GM12801 (cell line): ENCODE results near the gene ENO1.

Experiments
- CTCF ChIP-seq: IDR thresholded peaks from one replicate; pipeline ENCODE4 v1.5.1; 2011; ENCODE audit warnings: control low read depth; ENCODE audit not compliant: insufficient read length; ENCODE audit errors: extremely low read depth

ENO1 gene

GRCh38 chr1:8875216-8875861 is 3.1 kb downstream of the ENO1 start:
- no peak for TF ChIP-seq CTCF

DNA sequence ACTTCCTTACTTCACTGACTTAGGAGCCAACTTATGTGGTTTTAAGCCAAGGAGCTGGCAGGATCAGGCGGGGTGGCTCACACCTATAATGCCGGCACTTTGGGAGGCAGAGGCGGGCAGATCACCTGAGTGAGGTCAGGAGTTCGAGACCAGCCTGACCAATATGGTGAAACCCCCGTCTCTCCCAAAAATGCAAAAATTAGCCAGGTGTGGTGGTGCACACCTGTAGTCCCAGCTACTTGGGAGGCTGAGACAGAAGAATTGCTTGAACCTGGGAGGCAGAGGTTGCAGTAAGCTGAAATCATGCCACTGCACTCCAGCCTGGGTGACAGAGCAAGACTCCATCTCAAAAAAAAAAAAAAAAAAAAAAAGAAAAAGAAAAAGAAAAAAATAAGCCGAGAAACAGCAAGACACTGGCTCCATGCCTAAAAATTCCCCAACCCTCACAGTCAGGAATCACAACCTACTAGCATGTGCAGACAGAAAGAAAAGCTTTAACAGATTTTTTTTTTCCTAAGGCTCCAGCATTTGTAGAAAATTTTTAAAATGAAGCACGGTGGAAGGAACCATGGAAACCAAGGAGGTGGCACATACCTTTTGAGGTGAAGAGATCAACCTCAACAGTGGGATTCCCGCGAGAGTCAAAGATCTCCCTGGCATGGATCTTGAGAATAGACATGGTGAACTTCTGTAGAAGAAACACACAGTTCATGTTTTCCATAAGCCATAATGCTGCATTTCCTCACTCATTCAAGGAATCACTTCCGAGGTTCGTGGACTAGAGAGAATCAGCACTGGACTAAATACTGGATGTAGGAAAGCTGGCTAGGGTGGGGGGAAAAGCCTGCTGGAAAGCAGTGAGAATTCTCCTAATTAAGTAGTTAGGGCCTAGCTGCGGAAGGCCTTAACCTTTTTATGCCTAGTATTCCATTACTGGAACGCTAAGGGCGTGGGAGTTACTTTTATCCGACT is 4.0 kb downstream of the ENO1 start:
- no peak for TF ChIP-seq CTCF

GRCh38 chr1:8873506-8874229 is 4.8 kb downstream of the ENO1 start:
- no peak for TF ChIP-seq CTCF

DNA sequence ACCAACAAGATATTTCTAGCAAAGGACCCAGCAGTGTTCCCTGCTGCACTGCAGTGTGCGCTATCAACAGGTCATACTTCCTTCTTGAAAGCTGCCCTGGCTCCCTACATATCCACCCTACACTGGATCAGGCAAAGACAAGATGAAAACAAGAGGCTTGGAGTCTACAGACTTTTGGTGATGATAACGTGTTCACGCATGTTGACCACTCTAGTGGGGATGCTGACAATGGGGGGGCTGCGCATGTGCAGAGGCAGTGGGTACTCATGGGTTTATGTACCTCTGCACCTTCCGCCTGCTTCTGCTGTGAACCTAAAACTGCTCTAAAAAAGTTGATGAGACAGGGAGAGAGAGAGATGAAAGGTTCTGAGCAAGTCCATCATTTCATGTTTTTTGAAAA is 5.5 kb downstream of the ENO1 start:
- no peak for TF ChIP-seq CTCF

DNA sequence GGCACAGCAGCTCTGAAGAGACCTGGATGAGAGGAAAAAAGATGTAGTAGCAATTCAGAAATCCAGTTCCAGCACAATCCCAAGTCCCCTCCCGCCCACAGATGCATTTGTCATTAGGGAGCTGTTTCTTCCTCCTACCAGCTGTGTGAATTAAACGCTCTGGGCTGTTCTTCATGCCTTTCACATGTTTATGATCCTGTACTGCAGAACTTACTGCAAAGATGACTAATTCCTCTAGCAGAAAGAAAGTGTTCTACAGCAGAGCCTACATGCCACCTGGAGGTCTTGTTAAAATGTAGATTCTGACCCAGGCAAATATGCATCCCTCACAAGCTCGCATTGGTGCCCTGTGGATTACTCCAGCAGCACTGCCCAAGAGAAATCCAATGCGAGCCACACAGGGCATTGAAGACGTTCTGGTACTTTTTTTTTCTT is 6.5 kb downstream of the ENO1 start:
- no peak for TF ChIP-seq CTCF

DNA sequence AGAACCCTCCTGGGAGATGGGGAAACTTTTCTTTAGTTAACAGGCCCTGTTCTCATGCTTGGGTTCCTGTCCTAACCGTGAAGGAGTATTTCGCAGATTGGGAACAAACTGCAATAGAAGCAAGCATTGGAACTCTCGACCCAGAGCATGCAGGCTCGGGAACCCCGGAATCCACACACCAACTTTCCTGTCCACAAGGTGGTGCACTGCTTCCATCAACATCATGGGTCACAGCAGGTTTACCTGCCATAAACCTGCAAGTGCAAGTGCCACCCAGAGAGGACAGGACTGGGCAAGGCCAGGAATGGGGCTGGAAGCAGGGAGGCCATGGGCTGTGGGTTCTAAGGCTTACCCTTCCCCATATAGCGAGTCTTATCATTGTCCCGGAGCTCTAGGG is 6.9 kb downstream of the ENO1 start:
- TF ChIP-seq CTCF, result no peak

DNA sequence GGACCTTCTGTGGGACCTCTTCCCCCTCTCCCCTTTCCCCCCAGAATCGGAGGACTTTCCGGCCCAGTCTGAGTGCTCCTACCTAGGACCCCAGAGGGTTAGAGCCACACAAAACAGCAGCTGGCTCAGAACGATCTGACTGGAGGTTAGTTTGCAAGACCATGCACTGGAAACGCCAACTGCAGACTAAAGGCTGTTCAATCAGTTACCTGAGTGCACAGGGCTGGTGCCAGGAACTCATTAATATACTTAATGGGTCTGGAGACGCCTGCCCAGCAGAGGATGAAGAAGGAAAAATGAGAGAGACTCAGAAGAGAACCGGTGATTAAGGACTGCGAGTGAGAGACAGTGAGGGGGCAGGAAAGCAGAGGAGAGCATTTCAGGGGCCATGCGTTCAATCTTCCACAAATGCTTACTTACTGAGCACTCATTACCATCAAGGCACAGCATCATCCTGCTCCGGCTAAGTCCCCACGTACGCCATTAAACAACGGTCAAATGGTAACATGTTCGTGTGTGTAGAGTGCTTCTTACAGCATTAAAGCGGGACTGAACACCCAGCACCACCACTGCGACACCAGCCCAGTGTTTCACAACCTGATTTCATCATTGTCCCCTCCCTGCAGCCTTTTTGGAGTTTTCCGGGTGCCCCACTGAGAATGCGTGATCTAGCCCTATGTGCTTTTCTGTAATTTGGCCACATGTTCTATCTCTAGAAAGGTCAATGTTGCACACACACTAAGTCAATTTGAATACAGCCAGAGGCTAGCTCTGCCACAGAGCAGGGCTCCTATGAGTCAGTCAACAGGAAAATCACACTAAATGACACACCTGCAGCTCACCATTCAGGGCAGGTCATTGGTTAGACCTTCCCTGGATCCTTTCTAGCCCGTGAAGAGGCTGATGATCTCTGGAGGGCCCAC is 7.6 kb downstream of the ENO1 start:
- TF ChIP-seq CTCF, result no peak
